K562 (cell line): Measurements from ENCODE around the gene S100P. TPM values are rescaled to one million over a fixed set of nuclear protein-coding genes. Genes with fewer than 3 reads are reported as not detected.
A peak's percentile ranks its signal among the peaks of the same experiment; 100 is the strongest.

Source experiments
- C11orf30 ChIP-seq: fragments of 450-650 bp; IDR thresholded peaks from 2 replicates; pipeline ENCODE4 v1.6.1; 2016; ENCODE audit warnings: low read depth, mild to moderate bottlenecking
- CBFA2T3 ChIP-seq: fragments of 450-650 bp; IDR thresholded peaks from 2 replicates; pipeline ENCODE4 v1.6.1; 2017
- HMG20B ChIP-seq: fragments of 250-450 bp; sonication (Bioruptor Pico); IDR thresholded peaks from 2 replicates; pipeline ENCODE4 v1.5.0; 2021; ENCODE audit warnings: mild to moderate bottlenecking
- HMGN3 ChIP-seq: IDR thresholded peaks from 2 replicates; pipeline ENCODE4 v1.6.1; 2011; ENCODE audit warnings: borderline replicate concordance, low read depth, mild to moderate bottlenecking, mixed read lengths, low read length; ENCODE audit not compliant: insufficient read length; ENCODE audit errors: extremely low read depth
- MCM7 ChIP-seq, 2 experiments: fragments of 450-650 bp; IDR thresholded peaks; 2 replicates each; pipeline ENCODE4 v1.6.1; 2016 to 2018
- PHTF2 ChIP-seq: fragments of 250-450 bp; sonication (Bioruptor Pico); IDR thresholded peaks from 2 replicates; pipeline ENCODE4 v1.5.0; 2021; ENCODE audit warnings: mild to moderate bottlenecking
- POLR2AphosphoS2 ChIP-seq: IDR thresholded peaks from 2 replicates; pipeline ENCODE4 v1.6.1; 2012; ENCODE audit warnings: low read length, improper control_type of control experiment
- ZFP1 ChIP-seq: fragments of 450-650 bp; formaldehyde crosslinking; IDR thresholded peaks from 2 replicates; pipeline ENCODE4 v1.4.0; 2020; ENCODE audit warnings: mild to moderate bottlenecking, mixed read lengths
- ZNF561 ChIP-seq: fragments of 450-650 bp; formaldehyde crosslinking; conservative IDR thresholded peaks from 2 replicates; pipeline ENCODE4 v1.4.0; 2020; ENCODE audit warnings: mild to moderate bottlenecking, moderate library complexity
- ZNF696 ChIP-seq: fragments of 250-450 bp; sonication (Bioruptor Pico); conservative IDR thresholded peaks from 2 replicates; pipeline ENCODE4 v1.4.0; 2020; ENCODE audit warnings: mild to moderate bottlenecking, moderate library complexity
- polyA plus RNA-seq, 8 experiments: library from polyadenylated mRNA; depleted of rRNA in 4 of 8; stranded (reverse) in 5 of 8; unstranded in 3 of 8; fragments of >200 nt; fragmentation: Nextera tagmentation in 2 of 8; fragmentation: Illumina TruSeq in 1 of 8; extraction: Ambion mirVana in 2 of 8; extraction: Trizol in 1 of 8; gene quantifications; 2 replicates each; pipeline versions ENCODE4 v1.2.1 to v1.2.3, GENCODE V29; 2011 to 2014; ENCODE audit warnings: inconsistent platforms in 1 of 8, missing spikeins in 1 of 8
- total RNA-seq, 7 experiments: library from RNA; depleted of rRNA in 6 of 7; stranded (reverse); fragments of >200 nt in 6 of 7; fragmentation: Illumina TruSeq in 2 of 7; extraction: Trizol in 2 of 7; gene quantifications; 2 replicates each; pipeline versions ENCODE4 v1.2.1 to v1.2.3, GENCODE V29; 2011 to 2021; ENCODE audit warnings: low replicate concordance in 1 of 7
- TF ChIP-seq, protein P1 (sequence below): fragments of 250-450 bp; sonication (Bioruptor Pico); IDR thresholded peaks from 2 replicates; pipeline ENCODE4 v1.8.0; 2022; ENCODE audit warnings: moderate library complexity, mild to moderate bottlenecking, inconsistent platforms
- TF ChIP-seq, protein P2 (sequence below): fragments of 250-450 bp; sonication (Bioruptor Pico); IDR thresholded peaks from 2 replicates; pipeline ENCODE4 v1.5.0; 2021; ENCODE audit warnings: mild to moderate bottlenecking, moderate library complexity
- TF ChIP-seq, protein P3 (sequence below): fragments of 150-350 bp; conservative IDR thresholded peaks from 2 replicates; pipeline ENCODE4 v1.6.1; 2014; ENCODE audit warnings: low read length
- TF ChIP-seq, protein P4 (sequence below): sonication (generic); formaldehyde crosslinking; IDR thresholded peaks from 2 replicates; pipeline ENCODE4 v1.8.0; 2022; ENCODE audit warnings: mild to moderate bottlenecking, missing genetic modification reagents, borderline replicate concordance
- TF ChIP-seq, protein P5 (sequence below): fragments of 450-650 bp; IDR thresholded peaks from 2 replicates; pipeline ENCODE4 v1.6.1; 2017; ENCODE audit warnings: antibody characterized with exemption

S100P gene
- total and polyA plus RNA-seq, 9 of the 15 experiments (the other 6 are each of a cell fraction or from before 2014, with no cell fraction given): 4.1 to 23.8 (median 7.5) TPM

DNA sequence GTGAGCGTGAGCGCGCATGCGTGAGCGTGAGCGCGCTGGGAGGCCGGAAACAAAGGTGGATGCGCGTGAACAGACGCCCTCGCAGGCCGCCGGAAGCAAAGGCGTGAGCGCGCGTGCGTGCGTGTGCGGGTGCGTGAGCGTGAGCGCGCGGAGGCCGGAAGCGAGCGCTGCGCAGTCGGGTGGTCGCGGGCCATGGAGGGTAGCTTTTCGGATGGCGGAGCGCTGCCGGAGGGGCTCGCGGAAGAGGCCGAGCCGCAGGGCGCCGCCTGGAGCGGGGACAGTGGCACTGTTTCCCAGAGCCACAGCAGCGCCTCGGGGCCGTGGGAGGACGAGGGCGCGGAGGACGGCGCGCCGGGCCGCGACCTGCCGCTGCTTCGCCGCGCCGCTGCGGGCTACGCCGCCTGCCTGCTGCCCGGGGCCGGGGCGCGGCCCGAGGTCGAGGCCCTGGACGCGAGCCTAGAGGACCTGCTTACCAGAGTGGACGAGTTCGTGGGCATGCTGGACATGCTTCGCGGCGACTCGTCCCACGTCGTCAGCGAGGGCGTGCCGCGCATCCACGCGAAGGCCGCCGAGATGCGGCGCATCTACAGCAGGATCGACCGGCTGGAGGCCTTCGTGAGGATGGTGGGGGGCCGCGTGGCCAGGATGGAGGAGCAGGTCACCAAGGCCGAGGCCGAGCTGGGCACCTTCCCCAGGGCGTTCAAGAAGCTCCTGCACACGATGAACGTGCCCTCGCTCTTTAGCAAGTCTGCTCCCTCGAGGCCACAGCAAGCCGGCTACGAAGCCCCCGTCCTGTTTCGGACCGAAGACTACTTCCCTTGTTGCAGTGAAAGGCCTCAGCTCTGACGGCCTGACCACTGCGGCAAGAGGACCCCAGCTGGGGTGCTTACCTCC, 22.6 kb downstream of the S100P start, which contains the start of gene BLOC1S4 (continued):
- TF ChIP-seq ZNF561 (CRISPR knock-in tag) (no peak), ZNF696 (CRISPR knock-in tag) (no peak), CBFA2T3 (no peak), PHTF2 (no peak), C11orf30 (peak; percentile 4; the same call in 1 of the 2 replicates), HMG20B (CRISPR knock-in tag) (no peak), HMGN3 (peak; percentile 80), POLR2AphosphoS2 (no peak; the same call in 1 of the 2 replicates), ZFP1 (no peak), MCM7 (IDR thresholded peaks at IDR 0.05) (no peak)
- TF ChIP-seq, protein P1, sequence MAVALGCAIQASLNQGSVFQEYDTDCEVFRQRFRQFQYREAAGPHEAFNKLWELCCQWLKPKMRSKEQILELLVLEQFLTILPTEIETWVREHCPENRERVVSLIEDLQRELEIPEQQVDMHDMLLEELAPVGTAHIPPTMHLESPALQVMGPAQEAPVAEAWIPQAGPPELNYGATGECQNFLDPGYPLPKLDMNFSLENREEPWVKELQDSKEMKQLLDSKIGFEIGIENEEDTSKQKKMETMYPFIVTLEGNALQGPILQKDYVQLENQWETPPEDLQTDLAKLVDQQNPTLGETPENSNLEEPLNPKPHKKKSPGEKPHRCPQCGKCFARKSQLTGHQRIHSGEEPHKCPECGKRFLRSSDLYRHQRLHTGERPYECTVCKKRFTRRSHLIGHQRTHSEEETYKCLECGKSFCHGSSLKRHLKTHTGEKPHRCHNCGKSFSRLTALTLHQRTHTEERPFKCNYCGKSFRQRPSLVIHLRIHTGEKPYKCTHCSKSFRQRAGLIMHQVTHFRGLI: no peak
- TF ChIP-seq, protein P2, sequence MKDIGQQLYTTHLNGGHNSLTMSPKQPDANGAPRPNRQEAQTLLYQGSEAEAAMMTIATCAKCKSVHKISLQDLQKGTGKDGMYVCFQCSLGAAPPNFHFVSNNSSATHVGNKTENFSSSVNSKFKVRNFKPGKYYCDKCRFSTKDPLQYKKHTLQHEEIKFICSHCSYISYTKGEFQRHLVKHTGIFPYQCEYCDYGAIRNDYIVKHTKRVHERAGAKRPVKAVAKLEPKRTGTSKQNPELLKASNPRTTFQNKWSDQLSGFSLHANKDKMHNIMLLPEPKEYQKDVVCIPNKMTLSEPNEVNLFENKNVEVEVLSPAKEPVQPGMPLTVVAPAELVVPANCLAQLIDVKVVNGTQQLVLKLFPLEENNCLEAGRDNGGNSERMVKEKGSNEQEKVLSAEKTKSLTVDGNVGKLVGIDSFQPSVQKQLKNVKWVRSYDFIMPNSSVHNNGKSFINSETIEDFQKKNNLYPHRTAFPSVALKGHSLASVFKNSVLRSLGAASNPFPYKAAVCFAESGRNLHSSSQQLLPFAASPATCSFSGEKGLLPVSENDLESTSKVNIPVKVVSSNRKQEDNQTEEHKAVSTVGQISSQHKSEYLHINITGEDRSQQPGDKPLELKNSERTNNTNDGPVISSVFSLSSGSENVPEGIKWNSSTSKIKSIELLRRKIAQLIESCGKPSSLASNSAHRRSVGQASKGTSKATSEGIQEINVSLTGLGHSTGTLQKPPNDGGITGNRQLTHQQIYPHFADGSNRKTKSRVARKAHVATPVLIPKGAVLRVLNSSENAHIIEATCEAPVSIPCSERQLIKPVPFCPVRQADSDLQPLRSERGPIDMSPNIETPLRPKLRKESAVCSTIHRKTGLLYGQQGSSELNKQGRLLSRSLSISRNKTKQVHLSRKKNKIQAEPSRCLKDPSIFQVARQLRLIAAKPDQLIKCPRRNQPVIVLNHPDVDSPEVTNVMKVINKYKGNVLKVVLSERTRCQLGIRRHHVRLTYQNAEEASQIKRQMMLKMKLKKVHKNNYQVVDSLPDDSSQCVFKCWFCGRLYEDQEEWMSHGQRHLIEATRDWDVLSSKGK (CRISPR knock-in tag): no peak
- TF ChIP-seq, protein P3, sequence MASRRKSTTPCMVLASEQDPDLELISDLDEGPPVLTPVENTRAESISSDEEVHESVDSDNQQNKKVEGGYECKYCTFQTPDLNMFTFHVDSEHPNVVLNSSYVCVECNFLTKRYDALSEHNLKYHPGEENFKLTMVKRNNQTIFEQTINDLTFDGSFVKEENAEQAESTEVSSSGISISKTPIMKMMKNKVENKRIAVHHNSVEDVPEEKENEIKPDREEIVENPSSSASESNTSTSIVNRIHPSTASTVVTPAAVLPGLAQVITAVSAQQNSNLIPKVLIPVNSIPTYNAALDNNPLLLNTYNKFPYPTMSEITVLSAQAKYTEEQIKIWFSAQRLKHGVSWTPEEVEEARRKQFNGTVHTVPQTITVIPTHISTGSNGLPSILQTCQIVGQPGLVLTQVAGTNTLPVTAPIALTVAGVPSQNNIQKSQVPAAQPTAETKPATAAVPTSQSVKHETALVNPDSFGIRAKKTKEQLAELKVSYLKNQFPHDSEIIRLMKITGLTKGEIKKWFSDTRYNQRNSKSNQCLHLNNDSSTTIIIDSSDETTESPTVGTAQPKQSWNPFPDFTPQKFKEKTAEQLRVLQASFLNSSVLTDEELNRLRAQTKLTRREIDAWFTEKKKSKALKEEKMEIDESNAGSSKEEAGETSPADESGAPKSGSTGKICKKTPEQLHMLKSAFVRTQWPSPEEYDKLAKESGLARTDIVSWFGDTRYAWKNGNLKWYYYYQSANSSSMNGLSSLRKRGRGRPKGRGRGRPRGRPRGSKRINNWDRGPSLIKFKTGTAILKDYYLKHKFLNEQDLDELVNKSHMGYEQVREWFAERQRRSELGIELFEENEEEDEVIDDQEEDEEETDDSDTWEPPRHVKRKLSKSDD: no peak
- TF ChIP-seq, protein P4, sequence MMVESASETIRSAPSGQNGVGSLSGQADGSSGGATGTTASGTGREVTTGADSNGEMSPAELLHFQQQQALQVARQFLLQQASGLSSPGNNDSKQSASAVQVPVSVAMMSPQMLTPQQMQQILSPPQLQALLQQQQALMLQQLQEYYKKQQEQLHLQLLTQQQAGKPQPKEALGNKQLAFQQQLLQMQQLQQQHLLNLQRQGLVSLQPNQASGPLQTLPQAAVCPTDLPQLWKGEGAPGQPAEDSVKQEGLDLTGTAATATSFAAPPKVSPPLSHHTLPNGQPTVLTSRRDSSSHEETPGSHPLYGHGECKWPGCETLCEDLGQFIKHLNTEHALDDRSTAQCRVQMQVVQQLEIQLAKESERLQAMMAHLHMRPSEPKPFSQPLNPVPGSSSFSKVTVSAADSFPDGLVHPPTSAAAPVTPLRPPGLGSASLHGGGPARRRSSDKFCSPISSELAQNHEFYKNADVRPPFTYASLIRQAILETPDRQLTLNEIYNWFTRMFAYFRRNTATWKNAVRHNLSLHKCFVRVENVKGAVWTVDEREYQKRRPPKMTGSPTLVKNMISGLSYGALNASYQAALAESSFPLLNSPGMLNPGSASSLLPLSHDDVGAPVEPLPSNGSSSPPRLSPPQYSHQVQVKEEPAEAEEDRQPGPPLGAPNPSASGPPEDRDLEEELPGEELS (CRISPR knock-in tag): no peak
- TF ChIP-seq, protein P5, sequence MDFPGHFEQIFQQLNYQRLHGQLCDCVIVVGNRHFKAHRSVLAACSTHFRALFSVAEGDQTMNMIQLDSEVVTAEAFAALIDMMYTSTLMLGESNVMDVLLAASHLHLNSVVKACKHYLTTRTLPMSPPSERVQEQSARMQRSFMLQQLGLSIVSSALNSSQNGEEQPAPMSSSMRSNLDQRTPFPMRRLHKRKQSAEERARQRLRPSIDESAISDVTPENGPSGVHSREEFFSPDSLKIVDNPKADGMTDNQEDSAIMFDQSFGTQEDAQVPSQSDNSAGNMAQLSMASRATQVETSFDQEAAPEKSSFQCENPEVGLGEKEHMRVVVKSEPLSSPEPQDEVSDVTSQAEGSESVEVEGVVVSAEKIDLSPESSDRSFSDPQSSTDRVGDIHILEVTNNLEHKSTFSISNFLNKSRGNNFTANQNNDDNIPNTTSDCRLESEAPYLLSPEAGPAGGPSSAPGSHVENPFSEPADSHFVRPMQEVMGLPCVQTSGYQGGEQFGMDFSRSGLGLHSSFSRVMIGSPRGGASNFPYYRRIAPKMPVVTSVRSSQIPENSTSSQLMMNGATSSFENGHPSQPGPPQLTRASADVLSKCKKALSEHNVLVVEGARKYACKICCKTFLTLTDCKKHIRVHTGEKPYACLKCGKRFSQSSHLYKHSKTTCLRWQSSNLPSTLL: no peak
